Spleen (tissue), 11 donors: ENCODE measurements around the gene FAM25A. TPM values are rescaled to one million over a fixed set of nuclear protein-coding genes. Genes with fewer than 3 reads are reported as not detected.
"Not testable (repeated sequence)": the region's sequence is repeated elsewhere in the genome, so short reads cannot be mapped to it uniquely, and the experiment has no call there.

Source experiments
- DNase-seq: peaks from one replicate; pipeline ENCODE4 v3.0.0-alpha.2; 2020
- H3K27ac ChIP-seq, 8 donors: fragments of 200-600 bp; sonication (generic) in 7 of 8; 1 replicate in 4 of 8; 2 replicates in 4 of 8; pipeline versions ENCODE4 v1.5.0 to v1.8.0; 2016 to 2021; ENCODE audit warnings: inconsistent platforms in 4 of 8, mild to moderate bottlenecking in 4 of 8, moderate library complexity in 1 of 8
- H3K27me3 ChIP-seq, 7 donors: fragments of 200-600 bp; sonication (generic) in 6 of 7; replicated peaks in 1 of 7; 1 replicate in 4 of 7; 2 replicates in 3 of 7; pipeline versions ENCODE4 v1.5.0 to v1.8.0; 2016 to 2021; ENCODE audit warnings: inconsistent platforms in 3 of 7, mild to moderate bottlenecking in 1 of 7
- H3K36me3 ChIP-seq, 6 donors: fragments of 200-600 bp; sonication (generic) in 5 of 6; 1 replicate in 4 of 6; 2 replicates in 2 of 6; pipeline versions ENCODE4 v1.5.0 to v1.8.0; 2016 to 2021; ENCODE audit warnings: inconsistent platforms in 2 of 6
- H3K4me1 ChIP-seq, 6 donors: fragments of 200-600 bp; sonication (generic) in 5 of 6; 1 replicate in 3 of 6; 2 replicates in 3 of 6; pipeline versions ENCODE4 v1.5.0 to v1.8.0; 2016 to 2021; ENCODE audit warnings: inconsistent platforms in 3 of 6
- H3K4me3 ChIP-seq, 8 donors: fragments of 200-600 bp; sonication (generic) in 7 of 8; 1 replicate in 4 of 8; 2 replicates in 4 of 8; pipeline versions ENCODE4 v1.5.0 to v1.8.0; 2016 to 2021; ENCODE audit warnings: inconsistent platforms in 4 of 8, mild to moderate bottlenecking in 4 of 8, moderate library complexity in 2 of 8
- H3K9me3 ChIP-seq, 8 donors: fragments of 200-600 bp; sonication (generic) in 7 of 8; 1 replicate in 4 of 8; 2 replicates in 4 of 8; pipeline versions ENCODE4 v1.5.0 to v1.8.0; 2016 to 2021; ENCODE audit warnings: inconsistent platforms in 4 of 8
- CTCF ChIP-seq, 11 experiments: fragments of 200-600 bp in 7 of 11; fragments of 450-650 bp in 4 of 11; sonication (generic) in 4 of 11; IDR thresholded peaks in 8 of 11; conservative IDR thresholded peaks in 3 of 11; 1 replicate in 7 of 11; 2 replicates in 4 of 11; pipeline versions ENCODE4 v1.4.0 to v1.8.0; 2016 to 2021; ENCODE audit warnings: antibody characterized with exemption in 11 of 11, inconsistent platforms in 4 of 11, mild to moderate bottlenecking in 1 of 11
- POLR2A ChIP-seq, 3 donors: fragments of 450-650 bp; IDR thresholded peaks; one replicate each; pipeline ENCODE4 v1.5.1; 2017; ENCODE audit warnings: antibody characterized with exemption in 3 of 3, mild to moderate bottlenecking in 1 of 3
- POLR2AphosphoS5 ChIP-seq, 3 donors: sonication (generic); formaldehyde crosslinking; IDR thresholded peaks; one replicate each; pipeline ENCODE4 v1.5.1; 2017; ENCODE audit warnings: antibody characterized with exemption in 3 of 3
- WGBS, 5 donors: extraction: QIAGEN DNeasy Blood & Tissue Kit in 3 of 5; methylation state at CpG; one replicate each; pipeline versions ENCODE4 v1.1.5 to v1.1.7; 2013 to 2018; 5-methylcytosine and 5-hydroxymethylcytosine counted together
- intact Hi-C: fragments of 100-400 bp; cut with DNase I; formaldehyde crosslinking; loops from one replicate; pipeline ENCODE4 v1.15.0; 2023; ENCODE audit warnings: low total_unique reads
- polyA plus RNA-seq, 3 donors: library from polyadenylated mRNA; stranded (reverse); fragments of 200-250 nt; gene quantifications; one replicate each; pipeline ENCODE4 v1.2.1, GENCODE V29; 2013
- total RNA-seq, 7 donors: library from RNA; depleted of rRNA in 3 of 7; stranded (reverse); fragments of >200 nt in 3 of 7; fragmentation: NEBNext Ultra II Directional in 4 of 7; extraction: Animal tissue kit (Norgen Biotek cat#: 25700) in 4 of 7; gene quantifications; one replicate each; pipeline versions ENCODE4 v1.1.0 to v1.2.1, GENCODE V29; 2016 to 2021
- donor health status: healthy with polysubstance abuse.
- donor health status: DM: no; HTN: no; CAD: no; lungs with moderate emphysema.
- donor health status: DM: no; HTN: no; CAD: no.
- donor health status: Bipolar disorder and iron deficiency.
- donor health status: healthy.
- donor health status: DM: no; HTN: no; CAD: no.
- donor health status: DM: yes; HTN: yes; CAD: no.

The FAM25A gene
- total and polyA plus RNA-seq, 10 donors: not detected

- intact Hi-C loops: no loop called here
- Histone ChIP-seq H3K9me3 (no peaks in the 10 kb centered on the region), H3K4me3 (no peak overlapping the region), H3K4me1 (no peaks in the 10 kb centered on the region), H3K27ac (no peak overlapping the region), H3K36me3 (no peaks in the 10 kb centered on the region), H3K27me3 (no peaks in the 10 kb centered on the region)
- 83 to 96% (median 85%) methylated on average over 2 of the region's 2 CpGs for WGBS, 5 donors
- TF ChIP-seq POLR2A (IDR thresholded peaks at IDR 0.05) (no peak), POLR2AphosphoS5 (IDR thresholded peaks at IDR 0.05) (no peak), CTCF (IDR thresholded peaks at IDR 0.05 in 8 of 11, conservative IDR thresholded peaks at IDR 0.05 in 3 of 11) (no peak)
- no peak for DNase-seq
Observed at GRCh38 chr10:86992929-86993328, 27.2 kb upstream of the FAM25A start.

DNA sequence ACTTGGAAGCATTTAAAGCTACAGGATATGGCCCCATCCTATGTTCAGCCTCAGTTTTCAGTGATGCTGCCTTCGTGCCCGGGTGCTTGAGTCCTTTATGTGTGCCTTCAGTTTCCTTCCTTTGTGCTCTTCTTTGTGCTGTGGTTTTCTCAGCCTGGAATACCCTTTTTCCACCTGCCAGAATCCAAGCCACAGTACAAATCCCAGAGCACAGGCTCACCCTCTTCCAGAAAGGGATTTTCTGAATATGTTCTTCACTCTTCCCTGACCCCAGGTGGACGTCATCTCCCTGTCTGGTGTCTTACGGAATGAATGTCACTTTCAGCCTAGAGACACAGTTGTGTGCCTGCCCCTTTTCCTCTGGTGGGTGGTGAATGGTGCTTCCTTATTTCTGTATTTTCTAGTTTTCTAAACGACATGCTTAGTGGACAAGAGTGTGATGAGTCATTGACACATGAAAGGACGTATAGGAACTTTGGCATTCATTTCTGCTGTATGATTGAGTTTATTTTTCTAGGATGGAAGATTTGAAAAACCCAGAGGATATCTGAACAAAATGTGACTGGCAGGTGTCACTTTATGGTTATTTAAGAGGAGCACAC is 20.2 kb upstream of the FAM25A start:
- H3K27ac ChIP-seq, intact Hi-C loops, H3K4me3 ChIP-seq, DNase-seq, H3K27me3 ChIP-seq, H3K9me3 ChIP-seq, H3K36me3 ChIP-seq, H3K4me1 ChIP-seq: not testable (repeated sequence)
- WGBS, 5 donors: 49 to 60% (median 58%) methylated on average over 6 of the region's 6 CpGs

GRCh38 chr10:87000491-87000890 is 19.6 kb upstream of the FAM25A start:
- no peaks in the 10 kb centered on the region for H3K9me3 ChIP-seq

DNA sequence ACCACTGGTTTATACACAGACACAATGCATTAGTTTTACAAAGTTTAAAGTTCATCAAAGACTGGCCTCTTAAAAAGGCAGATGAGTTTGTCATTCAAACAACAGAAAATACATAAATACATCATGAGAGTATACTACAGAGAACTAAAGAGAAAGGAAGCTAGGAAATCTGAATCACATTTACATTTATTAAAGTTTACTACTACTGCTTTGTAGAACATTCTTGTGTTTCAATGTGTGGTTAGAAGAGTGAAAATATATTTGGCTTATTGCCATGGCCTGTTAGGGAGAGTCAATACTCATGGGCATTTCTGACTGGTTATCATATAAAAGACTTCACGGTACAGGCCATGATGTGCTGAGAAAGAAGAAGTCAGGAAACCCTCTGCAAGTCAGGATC is 13.0 kb upstream of the FAM25A start:
- H3K9me3 ChIP-seq, intact Hi-C loops, DNase-seq, H3K27ac ChIP-seq, H3K36me3 ChIP-seq, H3K27me3 ChIP-seq, H3K4me1 ChIP-seq, H3K4me3 ChIP-seq: not testable (repeated sequence)
- 44 to 83% (median 75%) methylated on average over 1 of the region's 1 CpG for WGBS, 5 donors

More at GRCh38 chr10:87000491-87000890, 19.6 kb upstream of the FAM25A start:
- Histone ChIP-seq H3K27me3 (no peaks in the 10 kb centered on the region), H3K4me1 (no peaks in the 10 kb centered on the region), H3K36me3 (no peaks in the 10 kb centered on the region), H3K27ac (no peak overlapping the region), H3K4me3 (no peak overlapping the region)
- no peak for DNase-seq
- intact Hi-C loops: no loop called here
- no peak for TF ChIP-seq CTCF (IDR thresholded peaks at IDR 0.05 in 8 of 11, conservative IDR thresholded peaks at IDR 0.05 in 3 of 11)
- TF ChIP-seq POLR2A (IDR thresholded peaks at IDR 0.05): no peak
- no peak for TF ChIP-seq POLR2AphosphoS5 (IDR thresholded peaks at IDR 0.05)
- 72 to 89% (median 76%) methylated on average over 3 of the region's 3 CpGs for WGBS, 5 donors

DNA sequence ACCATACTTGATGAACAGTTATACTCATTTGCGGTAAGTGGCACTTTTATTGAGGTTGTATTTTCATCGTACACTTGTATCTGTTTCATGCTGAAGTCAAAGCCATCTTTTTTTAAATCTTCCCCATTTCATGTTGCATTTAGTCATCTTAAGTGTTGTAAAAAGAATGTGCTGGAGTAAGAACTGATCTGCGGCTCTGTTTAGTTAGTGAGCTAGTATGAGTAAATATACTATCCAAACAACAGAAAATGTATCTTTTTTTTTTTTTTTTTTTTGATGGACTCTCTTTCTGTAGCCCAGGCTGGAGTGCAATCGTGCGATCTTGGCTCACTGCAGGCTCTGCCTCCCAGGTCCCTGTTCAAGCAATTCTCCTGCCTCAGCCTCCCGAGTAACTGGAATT is 12.4 kb upstream of the FAM25A start:
- intact Hi-C loops, DNase-seq, H3K4me1 ChIP-seq, H3K27me3 ChIP-seq, H3K9me3 ChIP-seq, H3K36me3 ChIP-seq, H3K4me3 ChIP-seq, H3K27ac ChIP-seq: not testable (repeated sequence)
- WGBS, 5 donors: 86 to 98% (median 94%) methylated on average over 4 to 6 of the region's 6 CpGs

GRCh38 chr10:87008303-87008702 is 11.8 kb upstream of the FAM25A start:
- DNase-seq, H3K27me3 ChIP-seq, H3K4me3 ChIP-seq, intact Hi-C loops, H3K27ac ChIP-seq, H3K36me3 ChIP-seq, H3K4me1 ChIP-seq, H3K9me3 ChIP-seq: not testable (repeated sequence)
- 92 to 97% (median 93%) methylated on average over 7 of the region's 7 CpGs for WGBS, 5 donors

DNA sequence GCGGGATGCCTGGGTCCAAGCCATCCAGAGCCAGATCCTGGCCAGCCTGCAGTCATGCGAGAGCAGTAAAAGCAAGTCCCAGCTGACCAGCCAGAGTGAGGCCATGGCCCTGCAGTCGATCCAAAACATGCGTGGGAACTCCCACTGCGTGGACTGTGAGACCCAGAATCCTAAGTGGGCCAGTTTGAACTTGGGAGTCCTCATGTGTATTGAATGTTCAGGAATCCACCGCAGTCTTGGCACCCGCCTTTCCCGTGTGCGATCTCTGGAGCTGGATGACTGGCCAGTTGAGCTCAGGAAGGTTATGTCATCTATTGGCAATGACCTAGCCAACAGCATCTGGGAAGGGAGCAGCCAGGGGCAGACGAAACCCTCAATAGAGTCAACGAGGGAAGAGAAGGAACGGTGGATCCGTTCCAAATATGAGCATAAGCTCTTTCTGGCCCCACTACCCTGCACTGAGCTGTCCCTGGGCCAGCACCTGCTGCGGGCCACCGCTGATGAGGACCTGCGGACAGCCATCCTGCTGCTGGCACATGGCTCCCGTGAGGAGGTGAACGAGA is 10.9 kb upstream of the FAM25A start:
- intact Hi-C loops, H3K9me3 ChIP-seq, H3K4me1 ChIP-seq, H3K4me3 ChIP-seq, H3K27ac ChIP-seq, H3K27me3 ChIP-seq, H3K36me3 ChIP-seq, DNase-seq: not testable (repeated sequence)
- 91 to 93% (median 92%) methylated on average over 14 to 18 of the region's 18 CpGs for WGBS, 5 donors

DNA sequence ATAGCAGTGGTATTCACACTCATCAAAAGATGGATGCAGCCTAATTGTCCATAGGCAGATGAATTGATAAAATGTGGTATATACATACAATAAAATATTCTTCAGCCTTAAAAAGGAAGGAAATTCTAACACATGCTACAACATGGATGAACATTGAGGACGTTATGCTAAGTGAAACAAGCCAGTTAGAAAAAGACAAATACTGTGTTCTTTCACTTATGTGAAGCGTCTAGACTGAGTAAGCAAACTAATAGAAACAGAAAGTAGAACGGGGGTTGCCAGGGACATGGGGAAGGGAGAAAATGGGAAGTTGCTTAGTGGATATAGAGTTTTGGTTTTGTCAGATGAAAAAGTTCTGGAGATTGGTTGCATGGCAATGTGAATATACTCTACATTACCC is 6.6 kb upstream of the FAM25A start:
- not testable (repeated sequence) for H3K27me3 ChIP-seq

GRCh38 chr10:87014986-87015716 is 4.9 kb upstream of the FAM25A start:
- intact Hi-C loops, H3K4me3 ChIP-seq, H3K9me3 ChIP-seq, H3K27me3 ChIP-seq, H3K4me1 ChIP-seq, DNase-seq, H3K27ac ChIP-seq, H3K36me3 ChIP-seq: not testable (repeated sequence)
- 78 to 92% (median 90%) methylated on average over 8 to 10 of the region's 10 CpGs for WGBS, 5 donors

More for the DNA sequence above, 6.6 kb upstream of the FAM25A start:
- H3K9me3 ChIP-seq, H3K36me3 ChIP-seq, DNase-seq, H3K4me3 ChIP-seq, intact Hi-C loops, H3K4me1 ChIP-seq, H3K27ac ChIP-seq: not testable (repeated sequence)
- 11 to 20% (median 15%) methylated on average over 3 of the region's 3 CpGs for WGBS, 5 donors
